ENCODE measurements around the gene CHST11.

CHST11 gene

DNA sequence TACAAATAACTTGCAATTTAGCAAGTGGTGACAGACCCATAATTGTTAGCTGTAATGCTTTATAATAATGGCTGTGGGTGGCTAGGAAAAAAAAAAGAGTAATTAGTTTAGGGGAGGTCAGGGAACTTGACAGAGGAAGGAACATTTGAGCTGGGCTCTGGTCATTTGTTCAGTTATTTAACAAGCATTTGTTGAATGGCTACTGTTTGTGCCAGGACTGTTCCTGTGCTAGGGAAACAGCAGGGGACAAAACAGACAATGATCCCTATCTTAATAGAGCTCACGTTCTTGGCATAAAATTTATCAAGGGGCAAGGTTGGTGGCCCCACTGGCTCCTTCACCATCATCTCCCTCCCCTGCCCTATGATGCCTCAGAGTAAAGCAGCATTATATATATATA, 18.5 kb downstream of the CHST11 start:
- TF ChIP-seq, protein P1, sequence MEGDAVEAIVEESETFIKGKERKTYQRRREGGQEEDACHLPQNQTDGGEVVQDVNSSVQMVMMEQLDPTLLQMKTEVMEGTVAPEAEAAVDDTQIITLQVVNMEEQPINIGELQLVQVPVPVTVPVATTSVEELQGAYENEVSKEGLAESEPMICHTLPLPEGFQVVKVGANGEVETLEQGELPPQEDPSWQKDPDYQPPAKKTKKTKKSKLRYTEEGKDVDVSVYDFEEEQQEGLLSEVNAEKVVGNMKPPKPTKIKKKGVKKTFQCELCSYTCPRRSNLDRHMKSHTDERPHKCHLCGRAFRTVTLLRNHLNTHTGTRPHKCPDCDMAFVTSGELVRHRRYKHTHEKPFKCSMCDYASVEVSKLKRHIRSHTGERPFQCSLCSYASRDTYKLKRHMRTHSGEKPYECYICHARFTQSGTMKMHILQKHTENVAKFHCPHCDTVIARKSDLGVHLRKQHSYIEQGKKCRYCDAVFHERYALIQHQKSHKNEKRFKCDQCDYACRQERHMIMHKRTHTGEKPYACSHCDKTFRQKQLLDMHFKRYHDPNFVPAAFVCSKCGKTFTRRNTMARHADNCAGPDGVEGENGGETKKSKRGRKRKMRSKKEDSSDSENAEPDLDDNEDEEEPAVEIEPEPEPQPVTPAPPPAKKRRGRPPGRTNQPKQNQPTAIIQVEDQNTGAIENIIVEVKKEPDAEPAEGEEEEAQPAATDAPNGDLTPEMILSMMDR (IDR thresholded peaks at IDR 0.05) = no peak
- peaks cover 19% of the 10 kb centered on the region for H3K4me1 Mint-ChIP-seq
- H3K4me3 Mint-ChIP-seq = no peak overlapping the region
- no peak overlapping the region for H3K27ac Mint-ChIP-seq
- no peaks in the 10 kb centered on the region for H3K27me3 Mint-ChIP-seq (ENCODE audit: low read depth, poor library complexity)
- peaks cover 37% of the 10 kb centered on the region for H3K36me3 Mint-ChIP-seq (ENCODE audit: low read depth)
- DNase-seq = no peak
- peaks cover 14% of the 10 kb centered on the region for H3K9me3 Mint-ChIP-seq

DNA sequence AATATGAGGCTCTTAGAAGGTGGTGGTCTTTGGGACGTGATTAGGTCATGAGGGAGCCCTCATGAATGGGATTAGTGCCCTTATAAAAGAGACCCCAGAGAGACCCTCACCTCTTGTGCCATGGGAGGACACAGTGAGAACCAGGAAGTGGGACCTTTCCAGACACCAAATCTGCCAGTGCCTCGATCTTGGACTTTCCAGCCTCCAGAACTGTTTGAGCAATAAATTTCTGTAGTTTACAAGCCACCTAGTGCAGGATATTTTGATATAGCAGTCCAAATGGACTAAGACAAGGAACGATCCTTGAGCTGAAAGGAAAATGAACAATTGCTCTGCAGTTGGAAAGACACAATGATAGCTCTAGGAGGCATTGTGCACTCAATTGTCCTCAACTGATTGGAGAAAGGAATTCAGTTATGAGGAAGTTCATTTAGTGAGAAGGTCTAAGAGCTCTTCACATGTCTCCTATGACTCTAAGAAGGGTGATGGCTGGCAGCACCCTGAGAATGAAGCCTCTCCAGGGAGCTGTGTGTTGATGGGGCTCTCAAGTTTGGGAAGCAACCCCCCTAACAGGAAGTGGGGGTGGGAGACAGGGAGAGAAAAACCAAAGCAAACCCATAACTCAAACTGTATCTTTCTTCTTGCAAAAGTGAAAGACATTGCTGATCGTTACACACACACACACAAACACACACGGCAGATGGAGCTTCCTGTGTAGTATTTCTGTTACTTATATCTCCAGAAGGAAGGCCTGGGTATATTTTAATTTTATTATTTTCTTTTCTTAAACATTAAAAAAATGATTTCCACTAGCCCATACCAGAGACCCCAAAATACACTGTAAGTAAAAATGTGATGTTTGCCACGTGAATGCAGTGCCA, 21.0 kb downstream of the CHST11 start:
- TF ChIP-seq, protein P1 (IDR thresholded peaks at IDR 0.05) = no peak
- Mint-ChIP-seq H3K36me3 (ENCODE audit: low read depth) (peaks cover 61% of the 10 kb centered on the region), H3K9me3 (peaks cover 20% of the 10 kb centered on the region), H3K4me3 (no peak overlapping the region), H3K27me3 (ENCODE audit: low read depth, poor library complexity) (no peaks in the 10 kb centered on the region), H3K27ac (no peak overlapping the region), H3K4me1 (peaks cover 13% of the 10 kb centered on the region)
- DNase-seq = no peak

DNA sequence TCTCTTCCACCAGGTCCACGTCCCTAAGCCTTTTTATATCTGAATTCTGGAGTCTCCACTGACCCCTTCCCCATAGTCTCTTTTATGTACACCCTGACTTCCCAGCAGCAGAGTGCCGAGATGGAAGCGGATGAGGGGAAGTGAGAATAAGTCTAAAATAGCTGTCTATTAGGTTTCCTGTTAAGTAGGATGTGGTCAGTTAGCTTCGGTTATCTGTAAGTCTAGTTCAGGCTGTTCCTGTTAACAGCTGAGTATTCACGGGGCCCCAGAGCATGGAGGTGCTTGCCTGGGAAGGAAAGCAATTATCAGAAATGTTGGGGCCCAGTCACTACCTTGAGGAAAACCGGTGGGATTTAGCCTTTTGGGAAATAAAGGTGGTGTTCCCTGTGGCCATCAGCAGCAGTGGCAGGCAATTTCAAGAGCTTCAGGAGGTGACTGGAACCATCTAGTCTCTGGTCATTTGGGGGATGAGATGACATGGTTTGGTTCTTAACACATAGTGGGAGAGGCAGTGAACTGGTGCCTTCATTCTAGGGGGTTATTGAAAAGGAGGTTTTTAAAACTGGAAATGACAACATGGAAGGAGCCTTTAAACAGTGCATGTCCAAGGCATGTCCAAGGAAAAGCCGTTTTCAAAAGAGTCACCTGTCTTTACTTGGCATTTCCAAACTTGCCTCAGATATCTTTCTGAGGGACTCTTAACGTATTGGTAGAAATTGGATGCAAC, 21.8 kb downstream of the CHST11 start:
- TF ChIP-seq, protein P1 (IDR thresholded peaks at IDR 0.05) = no peak
- Mint-ChIP-seq H3K4me1 (peaks cover 5% of the 10 kb centered on the region), H3K4me3 (no peak overlapping the region), H3K27ac (no peak overlapping the region), H3K36me3 (ENCODE audit: low read depth) (peaks cover 69% of the 10 kb centered on the region), H3K9me3 (peaks cover 20% of the 10 kb centered on the region), H3K27me3 (ENCODE audit: low read depth, poor library complexity) (no peaks in the 10 kb centered on the region)
- DNase-seq = no peak

- Mint-ChIP-seq H3K9me3 (peaks cover 20% of the 10 kb centered on the region), H3K27ac (no peak overlapping the region), H3K36me3 (ENCODE audit: low read depth) (peaks cover 73% of the 10 kb centered on the region), H3K27me3 (ENCODE audit: low read depth, poor library complexity) (no peaks in the 10 kb centered on the region), H3K4me1 (no peaks in the 10 kb centered on the region), H3K4me3 (no peak overlapping the region)
- DNase-seq = no peak
- TF ChIP-seq, protein P1 (IDR thresholded peaks at IDR 0.05) = no peak
Measured at GRCh38 chr12:104479123-104479662, 22.4 kb downstream of the CHST11 start.

DNA sequence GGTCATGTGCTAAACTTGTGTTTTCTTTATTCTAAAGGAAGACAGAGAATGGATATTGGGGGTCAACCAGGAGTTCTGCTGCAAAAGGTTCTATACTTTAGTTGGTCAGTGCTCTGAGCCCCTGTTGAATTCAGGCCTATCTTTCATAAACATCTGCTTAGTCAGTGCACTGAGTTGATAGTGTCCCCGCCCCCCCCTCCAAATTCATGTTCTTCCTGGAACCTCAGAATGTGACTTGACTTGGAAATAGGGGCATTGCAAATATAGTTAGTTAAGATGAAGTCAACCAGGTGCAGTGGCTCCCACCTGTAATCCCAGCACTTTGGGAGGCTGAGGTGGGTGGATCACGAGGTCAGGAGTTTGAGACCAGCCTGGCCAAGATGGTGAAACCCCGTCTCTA, 23.3 kb downstream of the CHST11 start:
- H3K4me1 Mint-ChIP-seq = peaks cover 6% of the 10 kb centered on the region
- no peak overlapping the region for H3K27ac Mint-ChIP-seq
- no peak for DNase-seq
- TF ChIP-seq, protein P1 (IDR thresholded peaks at IDR 0.05) = no peak
- H3K27me3 Mint-ChIP-seq (ENCODE audit: low read depth, poor library complexity) = no peaks in the 10 kb centered on the region
- H3K9me3 Mint-ChIP-seq = peaks cover 20% of the 10 kb centered on the region
- H3K4me3 Mint-ChIP-seq = no peak overlapping the region
- peaks cover 73% of the 10 kb centered on the region for H3K36me3 Mint-ChIP-seq (ENCODE audit: low read depth)

Data from nephron progenitor cell (in vitro differentiated cells).